ENCODE results near the gene DUXA.
A peak's percentile ranks its signal among the peaks of the same experiment; 100 is the strongest.
"Not testable (repeated sequence)": the region's sequence is repeated elsewhere in the genome, so short reads cannot be mapped to it uniquely, and the experiment has no call there.

DUXA gene

GRCh38 chr19:57167385-57167784 lies at the start of gene DUXA:
Gene DUXA, minus strand, starts transcription at chr19:57167485. Its CDS starts 42 bp downstream, at chr19:57167443.
- no peak for DNase-seq (ENCODE audit: low spot score)

- DNase-seq (ENCODE audit: low spot score): no peak
Observed at GRCh38 chr19:57212109-57212508, 44.8 kb upstream of the DUXA start.

GRCh38 chr19:57210381-57210780 lies 43.1 kb upstream of the DUXA start:
- DNase-seq (ENCODE audit: low spot score): no peak

- no peak for DNase-seq (ENCODE audit: low spot score)
Observed at GRCh38 chr19:57202160-57202559, 34.9 kb upstream of the DUXA start.

DNA sequence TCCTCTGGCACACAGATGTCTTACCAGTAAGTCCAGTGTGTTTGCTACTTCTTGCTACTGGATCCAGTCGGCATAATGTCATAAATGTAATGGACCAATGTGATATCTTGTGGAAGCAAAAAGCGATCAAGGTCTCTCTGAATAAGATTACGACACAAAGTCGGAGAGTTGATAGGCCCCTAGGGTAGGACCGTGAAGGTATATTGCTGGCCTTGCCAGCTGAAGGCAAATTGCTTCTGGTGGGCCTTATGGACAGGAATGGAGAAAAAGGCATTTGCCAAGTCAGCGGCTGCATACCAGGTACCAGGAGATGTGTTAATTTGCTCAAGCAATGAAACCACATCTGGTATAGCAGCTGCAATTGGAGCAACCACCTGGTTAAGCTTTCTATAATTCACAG lies 30.6 kb upstream of the DUXA start:
- not testable (repeated sequence) for DNase-seq (ENCODE audit: low spot score)

DNA sequence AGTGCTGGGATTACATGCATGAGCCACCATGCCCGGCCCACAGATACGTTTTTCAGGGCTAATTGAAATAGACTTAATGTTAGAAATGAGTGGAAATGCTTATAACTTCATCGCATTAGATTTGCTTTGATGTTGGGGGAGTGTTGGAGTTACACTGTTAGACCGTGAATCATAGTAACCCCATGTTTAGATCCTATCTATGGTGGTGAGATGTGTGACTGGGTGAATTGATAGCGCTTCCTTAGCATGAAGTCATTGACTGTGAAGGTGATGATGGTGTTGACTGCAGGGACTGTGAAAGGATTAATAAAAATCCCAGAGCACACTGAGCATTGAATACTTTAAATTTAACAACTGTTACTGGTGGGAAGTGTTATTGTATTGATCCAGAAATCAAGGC lies 25.7 kb upstream of the DUXA start:
- DNase-seq (ENCODE audit: low spot score): no peak

DNA sequence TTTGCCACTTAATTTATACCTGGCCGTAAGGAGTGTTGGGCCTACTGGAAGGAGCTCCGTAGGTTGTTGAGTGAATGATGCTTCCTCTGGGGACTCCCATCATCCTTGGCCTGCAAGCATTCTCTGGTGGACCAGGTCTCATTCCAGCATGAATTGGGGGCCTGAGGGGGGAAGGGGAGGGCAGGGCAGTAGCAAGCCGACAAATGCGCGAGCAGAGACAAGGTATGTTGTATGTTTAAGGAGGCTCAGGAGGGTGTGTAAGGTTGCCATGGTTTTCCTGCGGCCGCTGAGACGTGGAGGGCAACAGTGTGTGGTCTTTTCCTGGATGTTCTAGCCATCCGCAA lies 24.8 kb upstream of the DUXA start:
- DNase-seq (ENCODE audit: low spot score): no peak

- peak; percentile 82 for DNase-seq (ENCODE audit: low spot score)
Observed at GRCh38 chr19:57191141-57192076, 24.1 kb upstream of the DUXA start, which contains the start of gene ZNF264. Gene ZNF264, plus strand, starts transcription at chr19:57191500. Its CDS starts 414 bp downstream, at chr19:57191914.

GRCh38 chr19:57190301-57190700 lies 23.0 kb upstream of the DUXA start:
- no peak for DNase-seq (ENCODE audit: low spot score)

DNA sequence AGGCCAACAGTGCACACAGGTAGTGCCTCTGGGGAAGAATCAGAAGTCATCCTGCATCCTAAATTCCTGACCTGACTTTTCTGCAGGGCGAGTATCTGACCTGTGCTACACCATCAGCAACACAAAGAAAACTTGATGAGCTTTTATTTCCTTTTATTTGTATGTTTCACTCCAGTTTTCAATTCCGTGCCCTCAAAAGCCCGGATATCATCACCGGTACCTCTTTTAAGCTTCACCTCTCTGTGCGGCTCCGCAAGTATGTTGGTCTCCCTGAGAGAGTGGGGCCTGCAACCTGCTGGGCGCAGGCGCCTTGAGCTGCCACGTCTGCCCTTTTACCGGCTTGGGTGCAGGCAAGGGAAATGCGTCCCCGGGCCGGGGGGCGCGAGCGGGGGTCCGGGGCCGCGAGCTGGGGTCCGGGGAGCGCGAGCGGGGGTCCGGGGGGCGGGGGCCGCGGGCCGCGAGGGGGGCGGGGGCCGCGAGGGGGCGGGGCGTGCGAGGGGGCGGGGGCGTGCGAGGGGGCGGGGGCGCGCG lies 4.3 kb upstream of the DUXA start:
- DNase-seq (ENCODE audit: low spot score): peak; percentile 47

GRCh38 chr19:57165846-57166245 lies 1.4 kb downstream of the DUXA start:
- no peak for DNase-seq (ENCODE audit: low spot score)

GRCh38 chr19:57161985-57162539 lies 5.2 kb downstream of the DUXA start:
- DNase-seq (ENCODE audit: low spot score): no peak

- DNase-seq (ENCODE audit: low spot score): no peak
Observed at GRCh38 chr19:57152921-57153320, 14.4 kb downstream of the DUXA start.

DNA sequence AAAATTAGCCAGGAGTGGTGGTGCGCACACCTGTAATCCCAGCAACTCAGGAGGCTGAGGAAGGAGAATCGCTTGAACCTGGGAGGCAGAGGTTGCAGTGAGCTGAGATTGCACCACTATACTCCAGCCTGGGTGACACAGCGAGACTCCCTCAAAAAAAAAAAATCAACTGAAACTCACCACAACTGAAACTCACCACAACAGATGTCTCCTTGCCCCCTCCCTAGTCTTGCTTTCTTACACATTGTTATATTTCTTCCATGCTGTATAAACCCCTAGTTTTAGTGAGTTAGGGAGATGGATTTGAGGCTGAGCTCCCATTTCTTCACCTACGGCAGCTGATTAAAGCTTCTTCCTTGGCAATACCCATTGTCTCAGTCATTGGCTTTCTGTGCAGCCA lies 25.6 kb downstream of the DUXA start:
- no peak for DNase-seq (ENCODE audit: low spot score)

DNA sequence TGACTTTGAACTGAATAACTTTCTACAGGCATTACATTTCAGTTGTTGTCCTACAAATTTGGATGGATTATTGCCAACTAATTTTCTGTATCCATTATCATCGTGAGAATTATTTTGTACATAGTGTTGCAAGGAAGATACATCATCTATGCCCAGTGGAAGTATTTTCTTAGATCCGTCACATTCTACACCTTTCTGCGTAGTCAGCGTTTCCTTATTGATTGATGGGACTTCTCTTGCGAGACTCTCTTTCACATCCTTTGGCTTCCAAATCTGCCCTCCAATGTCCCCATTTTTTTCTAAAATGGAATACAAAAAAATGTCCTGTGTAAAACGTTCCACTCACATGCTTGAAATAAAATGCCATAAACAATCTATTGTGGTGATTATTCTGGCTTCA lies 31.5 kb downstream of the DUXA start:
- DNase-seq (ENCODE audit: low spot score): no peak

DNA sequence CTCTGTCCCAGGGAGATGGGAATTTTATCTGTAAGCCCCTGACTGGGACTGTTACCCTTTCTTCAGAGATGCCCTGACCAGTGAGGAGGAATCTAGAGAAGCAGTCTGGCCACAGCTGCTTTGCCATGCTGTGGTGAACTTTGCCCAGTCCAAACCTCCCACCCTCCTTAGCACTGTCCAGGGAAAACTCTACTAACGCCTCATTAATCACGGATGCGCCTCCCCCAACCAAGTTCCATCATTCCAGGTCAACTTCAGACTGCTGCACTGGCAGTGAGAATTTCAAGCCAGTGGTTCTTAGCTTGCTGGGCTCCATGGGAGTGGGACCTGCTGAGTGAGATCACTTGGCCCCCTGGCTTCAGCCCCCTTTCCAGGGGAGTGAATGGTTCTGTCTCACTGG lies 39.9 kb downstream of the DUXA start:
- not testable (repeated sequence) for DNase-seq (ENCODE audit: low spot score)

DNA sequence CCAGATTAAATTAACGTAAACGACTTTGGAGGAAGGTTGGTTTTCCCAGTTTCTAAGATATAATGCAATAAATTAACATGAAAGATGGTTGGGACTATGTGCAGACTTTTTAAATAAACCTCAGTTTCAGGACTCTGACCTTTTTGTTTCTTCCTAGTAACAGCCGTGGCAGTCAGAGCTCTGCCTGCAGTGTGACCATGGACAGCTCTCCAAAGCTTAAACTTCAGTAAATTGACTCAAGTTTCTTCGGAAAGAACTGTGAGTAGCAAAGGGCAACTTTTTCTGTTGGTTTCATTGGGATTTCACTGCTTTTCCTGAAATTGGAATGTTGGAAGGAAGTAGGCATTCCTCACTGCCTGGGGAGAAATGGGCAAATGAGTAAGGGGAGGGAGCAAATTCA lies 43.4 kb downstream of the DUXA start:
- DNase-seq (ENCODE audit: low spot score): no peak

GRCh38 chr19:57118848-57119247 lies 48.4 kb downstream of the DUXA start:
- DNase-seq (ENCODE audit: low spot score): no peak

- DNase-seq (ENCODE audit: low spot score): not testable (repeated sequence)
Observed at GRCh38 chr19:57113501-57113900, 53.8 kb downstream of the DUXA start.

DNA sequence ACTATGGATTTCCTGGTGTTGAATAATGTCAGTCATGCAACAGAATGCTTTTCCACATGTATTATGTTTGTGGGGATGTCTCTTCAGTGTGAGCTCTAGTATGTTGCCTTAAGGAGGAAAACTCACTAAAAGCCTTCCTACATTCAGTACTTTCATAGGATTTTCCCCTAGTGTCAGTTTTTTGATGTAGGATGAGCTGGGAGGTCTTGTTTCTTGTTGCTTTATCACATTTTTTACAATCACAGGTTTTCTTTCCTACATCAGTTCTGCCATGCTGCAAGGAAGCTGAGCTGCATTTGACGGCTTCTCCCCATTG lies 56.0 kb downstream of the DUXA start:
- no peak for DNase-seq (ENCODE audit: low spot score)

GRCh38 chr19:57110592-57111328 lies 56.5 kb downstream of the DUXA start:
- no peak for DNase-seq (ENCODE audit: low spot score)

GRCh38 chr19:57106722-57107235 lies 60.5 kb downstream of the DUXA start:
- DNase-seq (ENCODE audit: low spot score): no peak
